T1000 (cell line): ENCODE results near the gene ATP2C1.

ENCODE experiments used
- DNase-seq: peaks from one replicate; lab custom pipeline; 2025; ENCODE audit warnings: mixed read lengths; lab: John Stamatoyannopoulos, UW

ATP2C1 gene

GRCh38 chr3:130894130-130894985 lies 474 bp downstream of the ATP2C1 start:
- DNase-seq = no peak

GRCh38 chr3:130894986-130895280 lies 1.0 kb downstream of the ATP2C1 start:
- no peak for DNase-seq

GRCh38 chr3:130895690-130896488 lies 2.0 kb downstream of the ATP2C1 start:
- no peak for DNase-seq

GRCh38 chr3:130897316-130897715 lies 3.4 kb downstream of the ATP2C1 start:
- no peak for DNase-seq

GRCh38 chr3:130900959-130901358 lies 7.1 kb downstream of the ATP2C1 start:
- no peak for DNase-seq

- no peak for DNase-seq
Measured at GRCh38 chr3:130901463-130902204, 7.8 kb downstream of the ATP2C1 start.

- DNase-seq = no peak
Measured at GRCh38 chr3:130903412-130903908, 9.6 kb downstream of the ATP2C1 start.

GRCh38 chr3:130904491-130904890 lies 10.6 kb downstream of the ATP2C1 start:
- DNase-seq = no peak

- no peak for DNase-seq
Measured at GRCh38 chr3:130905551-130905950, 11.7 kb downstream of the ATP2C1 start.

- no peak for DNase-seq
Measured at GRCh38 chr3:130906374-130906995, 12.6 kb downstream of the ATP2C1 start.

- DNase-seq = no peak
Measured at GRCh38 chr3:130907500-130907899, 13.6 kb downstream of the ATP2C1 start.

GRCh38 chr3:130907966-130908365 lies 14.1 kb downstream of the ATP2C1 start:
- DNase-seq = no peak

GRCh38 chr3:130915567-130916292 lies 21.8 kb downstream of the ATP2C1 start:
- DNase-seq = no peak

- no peak for DNase-seq
Measured at GRCh38 chr3:130916507-130917167, 22.8 kb downstream of the ATP2C1 start.

- DNase-seq = no peak
Measured at GRCh38 chr3:130918328-130918727, 24.4 kb downstream of the ATP2C1 start.

- peak; percentile 47 for DNase-seq
Measured at GRCh38 chr3:130925628-130926027, 31.7 kb downstream of the ATP2C1 start.

- DNase-seq = no peak
Measured at GRCh38 chr3:130926504-130926903, 32.6 kb downstream of the ATP2C1 start.

GRCh38 chr3:130929804-130930203 lies 35.9 kb downstream of the ATP2C1 start:
- DNase-seq = no peak

- no peak for DNase-seq
Measured at GRCh38 chr3:130932979-130933378, 39.1 kb downstream of the ATP2C1 start.

- no peak for DNase-seq
Measured at GRCh38 chr3:130933801-130934345, 40.0 kb downstream of the ATP2C1 start.
